Right kidney (tissue), 9 donors: ENCODE measurements around the gene CACNG7.
"Not testable (repeated sequence)": the region's sequence is repeated elsewhere in the genome, so short reads cannot be mapped to it uniquely, and the experiment has no call there.

ENCODE experiments used
- DNase-seq: peaks from one replicate; pipeline ENCODE4 v3.0.0-alpha.2; 2016
- long read RNA-seq, 8 donors: transcript quantifications; one replicate each; lab custom pipeline, GENCODE V29; 2026

Gene CACNG7
- long read RNA-seq, donor 1, partial matches to known transcripts = 0 of 2 reads
- long read RNA-seq, donor 1, other reads (novel, unspliced or antisense) = 0 of 2 reads
- long read RNA-seq, donor 2, partial matches to known transcripts = 0 of 1 reads
- long read RNA-seq, donor 2, other reads (novel, unspliced or antisense) = 0 of 1 reads
- long read RNA-seq, donor 3 = 0 reads
- long read RNA-seq, donor 4 = 0 reads
- long read RNA-seq, donor 5 = 0 reads
- long read RNA-seq, donor 6 = 0 reads
- long read RNA-seq, donor 7 = 0 reads
- long read RNA-seq, donor 8 = 0 reads

- DNase-seq = no peak
These were observed at the start of gene CACNG7 for GRCh38 chr19:53908935-53909415. CACNG7 (plus strand) TSS chr19:53909278; CDS start chr19:53912832, 3,554 bp downstream.

- no peak for DNase-seq
These were observed 44.7 kb upstream of the CACNG7 start for GRCh38 chr19:53864308-53864836.

- no peak for DNase-seq
These were observed 43.6 kb upstream of the CACNG7 start for GRCh38 chr19:53865523-53865917.

DNA sequence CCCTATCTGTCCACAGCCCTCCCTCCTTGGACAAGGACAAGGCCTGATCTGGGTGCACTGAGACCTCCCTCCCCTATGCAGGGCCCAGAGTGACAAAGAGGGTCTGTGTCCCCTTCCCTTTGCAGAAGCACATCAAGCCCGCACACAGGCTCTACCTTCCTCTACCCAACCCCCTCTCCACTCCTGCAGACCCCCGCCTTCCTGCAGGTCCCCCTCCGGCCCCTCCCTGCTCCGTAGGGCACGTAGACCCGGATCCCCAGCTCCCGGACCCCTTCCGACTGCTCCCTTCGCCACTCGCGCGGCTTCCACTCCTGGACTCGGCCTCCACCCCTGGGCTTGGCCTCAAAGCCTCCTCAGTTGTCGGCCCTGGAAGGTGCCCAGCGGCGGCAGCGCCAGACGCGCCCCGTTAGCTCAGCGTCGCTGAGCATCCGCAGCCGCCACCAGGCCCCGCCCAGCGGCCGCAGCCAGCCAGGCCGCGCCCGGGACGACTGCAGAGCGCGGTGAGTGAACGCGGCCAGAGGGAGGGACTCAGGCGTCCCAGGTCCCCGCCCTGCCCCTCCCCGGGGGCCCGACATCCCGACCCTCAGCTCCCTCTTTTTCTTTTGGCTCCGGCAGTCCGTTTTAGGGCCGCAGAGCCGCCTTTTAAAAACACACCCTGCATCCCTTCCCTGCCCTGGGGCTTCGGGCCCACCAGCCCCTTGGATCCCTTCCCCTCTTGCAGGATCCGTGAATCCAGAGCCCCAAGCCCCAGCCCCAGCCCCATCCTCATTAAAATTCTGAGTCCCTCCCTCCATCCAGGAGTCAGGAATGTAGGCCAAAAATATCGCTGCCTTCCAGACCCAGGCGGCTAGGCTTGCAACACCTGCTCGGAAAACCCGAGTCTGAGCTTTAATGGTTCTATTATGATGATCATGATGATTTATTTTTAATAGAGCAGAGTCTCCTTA, 42.9 kb upstream of the CACNG7 start:
- peak; percentile 90 for DNase-seq

DNA sequence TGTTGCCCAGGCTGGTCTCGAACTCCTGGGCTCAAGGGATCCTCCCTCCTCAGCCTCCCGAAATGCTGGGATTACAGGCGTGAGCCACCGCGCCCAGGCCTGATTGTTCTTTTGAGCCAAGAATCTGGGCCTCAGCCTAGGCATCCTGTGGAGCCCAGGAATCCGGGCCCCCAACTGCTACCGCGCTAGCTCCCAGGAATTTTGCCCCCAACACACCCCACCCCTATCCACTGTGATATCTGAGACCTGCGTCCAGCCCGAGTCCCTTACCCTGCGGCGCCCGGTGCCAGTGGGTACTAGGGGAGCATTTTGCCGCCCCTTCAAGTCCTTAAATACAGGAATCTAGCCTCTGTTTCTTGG, 42.2 kb upstream of the CACNG7 start:
- DNase-seq = no peak

GRCh38 chr19:53867225-53868090, 41.6 kb upstream of the CACNG7 start, which contains the start of gene MYADM:
MYADM (plus strand) TSS chr19:53867883; CDS start chr19:53873530, 5,647 bp downstream.
- peak; percentile 92 for DNase-seq

- peak; percentile 77 for DNase-seq
These were observed 40.8 kb upstream of the CACNG7 start for GRCh38 chr19:53868091-53868891.

DNA sequence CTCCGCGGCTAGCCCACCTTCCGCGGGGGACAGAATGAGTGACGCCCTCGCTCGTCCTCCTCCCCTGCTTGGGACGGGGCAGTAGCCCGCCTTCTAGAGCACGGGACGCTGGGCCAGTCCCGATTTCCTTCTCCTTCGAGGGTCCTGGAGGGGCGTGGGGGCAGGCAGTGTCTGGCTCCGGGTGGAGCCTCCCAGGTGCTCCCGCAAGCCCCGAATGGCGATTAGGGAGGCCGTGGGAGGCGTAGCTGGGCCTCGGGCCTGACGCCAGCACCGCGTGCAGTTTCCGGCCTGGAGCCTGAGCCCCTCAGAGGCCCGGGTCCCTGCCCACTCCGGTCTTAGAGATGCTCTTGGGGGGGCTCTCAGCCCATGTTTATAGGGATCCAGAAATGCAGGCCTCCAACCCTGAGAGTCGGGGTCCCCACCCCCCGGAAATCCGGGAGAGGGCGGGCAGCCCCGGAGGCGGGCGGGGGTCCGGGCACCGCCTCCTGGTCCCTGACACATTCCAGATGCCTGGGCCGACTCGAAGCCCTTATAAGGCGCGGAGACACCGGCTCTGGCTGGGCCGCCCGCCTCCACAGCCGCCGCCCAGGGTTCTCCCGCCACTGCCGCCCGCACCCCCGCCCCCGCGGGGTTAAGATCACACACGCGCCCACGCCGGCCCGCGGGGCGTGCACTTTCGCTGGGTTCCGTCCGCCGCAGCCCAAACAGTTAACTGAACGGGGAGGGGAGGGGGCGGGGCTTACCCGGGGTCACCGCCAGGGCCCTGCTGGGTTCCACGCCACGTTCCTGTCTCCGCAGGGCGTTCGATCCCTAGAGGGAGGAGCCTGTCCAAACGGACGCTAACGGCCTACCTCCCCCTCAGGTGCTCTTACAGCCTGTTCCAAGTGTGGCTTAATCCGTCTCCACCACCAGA, 39.9 kb upstream of the CACNG7 start:
- DNase-seq = peak; percentile 95

DNA sequence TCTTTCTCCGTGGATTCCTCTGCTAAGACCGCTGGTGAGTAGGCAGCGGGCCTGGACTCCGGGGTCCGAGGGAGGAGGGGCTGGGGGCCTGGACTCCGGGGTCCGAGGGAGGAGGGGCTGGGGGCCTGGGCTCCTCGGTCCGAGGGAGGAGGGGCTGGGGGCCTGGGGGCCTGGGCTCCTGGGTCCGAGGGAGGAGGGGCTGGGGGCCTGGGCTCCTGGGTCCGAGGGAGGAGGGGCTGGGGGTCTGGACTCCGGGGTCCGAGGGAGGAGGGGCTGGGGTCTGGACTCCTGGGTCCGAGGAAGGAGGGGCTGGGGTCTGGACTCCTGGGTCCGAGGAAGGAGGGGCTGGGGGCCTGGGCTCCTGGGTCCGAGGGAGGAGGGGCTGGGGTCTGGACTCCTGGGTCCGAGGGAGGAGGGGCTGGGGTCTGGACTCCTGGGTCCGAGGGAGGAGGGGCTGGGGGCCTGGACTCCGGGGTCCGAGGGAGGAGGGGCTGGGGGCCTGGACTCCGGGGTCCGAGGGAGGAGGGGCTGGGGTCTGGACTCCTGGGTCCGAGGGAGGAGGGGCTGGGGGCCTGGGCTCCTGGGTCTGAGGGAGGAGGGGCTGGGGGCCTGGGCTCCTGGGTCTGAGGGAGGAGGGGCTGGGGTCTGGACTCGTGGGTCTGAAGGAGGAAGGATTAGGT, 39.1 kb upstream of the CACNG7 start:
- not testable (repeated sequence) for DNase-seq

DNA sequence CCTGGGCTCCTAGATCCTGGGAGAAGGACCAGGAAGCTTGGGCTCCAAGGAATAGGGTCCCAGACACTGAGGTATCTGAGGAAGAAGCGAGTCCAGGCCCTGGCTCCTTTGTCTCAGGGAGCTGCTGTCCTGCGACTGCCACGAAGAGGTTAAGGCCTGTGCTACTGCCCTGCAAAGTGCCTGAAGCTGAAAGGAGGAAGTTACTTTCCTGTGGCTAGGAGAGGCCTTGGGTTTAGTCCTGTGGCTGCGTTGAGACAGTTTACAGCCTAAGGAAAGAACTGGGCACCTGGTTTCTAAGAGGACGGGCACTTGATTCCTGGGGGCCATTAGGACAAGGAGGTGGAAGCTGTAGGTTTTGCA, 38.6 kb upstream of the CACNG7 start:
- DNase-seq = no peak

- DNase-seq = no peak
These were observed 37.6 kb upstream of the CACNG7 start for GRCh38 chr19:53871454-53871853.

- no peak for DNase-seq
These were observed 36.3 kb upstream of the CACNG7 start for GRCh38 chr19:53872762-53873161.

DNA sequence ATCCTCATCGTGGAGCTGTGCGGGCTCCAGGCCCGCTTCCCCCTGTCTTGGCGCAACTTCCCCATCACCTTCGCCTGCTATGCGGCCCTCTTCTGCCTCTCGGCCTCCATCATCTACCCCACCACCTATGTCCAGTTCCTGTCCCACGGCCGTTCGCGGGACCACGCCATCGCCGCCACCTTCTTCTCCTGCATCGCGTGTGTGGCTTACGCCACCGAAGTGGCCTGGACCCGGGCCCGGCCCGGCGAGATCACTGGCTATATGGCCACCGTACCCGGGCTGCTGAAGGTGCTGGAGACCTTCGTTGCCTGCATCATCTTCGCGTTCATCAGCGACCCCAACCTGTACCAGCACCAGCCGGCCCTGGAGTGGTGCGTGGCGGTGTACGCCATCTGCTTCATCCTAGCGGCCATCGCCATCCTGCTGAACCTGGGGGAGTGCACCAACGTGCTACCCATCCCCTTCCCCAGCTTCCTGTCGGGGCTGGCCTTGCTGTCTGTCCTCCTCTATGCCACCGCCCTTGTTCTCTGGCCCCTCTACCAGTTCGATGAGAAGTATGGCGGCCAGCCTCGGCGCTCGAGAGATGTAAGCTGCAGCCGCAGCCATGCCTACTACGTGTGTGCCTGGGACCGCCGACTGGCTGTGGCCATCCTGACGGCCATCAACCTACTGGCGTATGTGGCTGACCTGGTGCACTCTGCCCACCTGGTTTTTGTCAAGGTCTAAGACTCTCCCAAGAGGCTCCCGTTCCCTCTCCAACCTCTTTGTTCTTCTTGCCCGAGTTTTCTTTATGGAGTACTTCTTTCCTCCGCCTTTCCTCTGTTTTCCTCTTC, 35.1 kb upstream of the CACNG7 start:
- DNase-seq = no peak

DNA sequence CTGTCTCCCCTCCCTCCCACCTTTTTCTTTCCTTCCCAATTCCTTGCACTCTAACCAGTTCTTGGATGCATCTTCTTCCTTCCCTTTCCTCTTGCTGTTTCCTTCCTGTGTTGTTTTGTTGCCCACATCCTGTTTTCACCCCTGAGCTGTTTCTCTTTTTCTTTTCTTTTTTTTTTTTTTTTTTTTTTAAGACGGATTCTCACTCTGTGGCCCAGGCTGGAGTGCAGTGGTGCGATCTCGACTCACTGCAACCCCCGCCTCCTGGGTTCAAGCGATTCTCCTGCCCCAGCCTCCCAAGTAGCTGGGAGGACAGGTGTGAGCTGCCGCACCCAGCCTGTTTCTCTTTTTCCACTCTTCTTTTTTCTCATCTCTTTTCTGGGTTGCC, 34.5 kb upstream of the CACNG7 start:
- DNase-seq = no peak

- DNase-seq = no peak
These were observed 33.3 kb upstream of the CACNG7 start for GRCh38 chr19:53875602-53876325.

DNA sequence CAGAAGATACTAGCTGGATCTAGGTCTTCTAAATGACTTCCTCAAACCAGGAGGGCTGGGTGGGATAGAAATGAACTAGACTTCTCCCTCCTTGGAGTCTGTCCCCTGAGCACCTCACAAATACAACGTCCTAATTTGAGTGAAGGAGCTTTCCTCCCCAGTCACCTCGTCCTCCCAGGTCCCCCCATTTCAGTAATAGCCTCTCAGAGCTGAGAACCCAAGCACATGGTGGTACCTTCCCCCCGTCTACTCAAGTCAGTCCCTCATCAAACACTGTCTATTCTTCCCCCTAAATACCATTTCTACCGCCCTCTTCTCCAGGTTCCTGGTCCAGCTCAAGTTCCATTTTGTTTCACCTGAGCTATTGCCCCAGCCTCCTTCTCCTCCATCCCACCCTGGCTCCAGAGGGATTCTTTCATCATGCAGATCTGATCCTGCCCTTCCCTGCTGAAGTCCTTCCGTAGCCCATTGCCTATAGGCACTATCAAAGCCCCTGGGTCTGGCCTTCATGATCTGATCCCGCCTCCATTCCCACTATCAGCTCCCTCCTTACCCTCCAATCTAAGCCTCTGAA, 32.3 kb upstream of the CACNG7 start:
- DNase-seq = no peak

DNA sequence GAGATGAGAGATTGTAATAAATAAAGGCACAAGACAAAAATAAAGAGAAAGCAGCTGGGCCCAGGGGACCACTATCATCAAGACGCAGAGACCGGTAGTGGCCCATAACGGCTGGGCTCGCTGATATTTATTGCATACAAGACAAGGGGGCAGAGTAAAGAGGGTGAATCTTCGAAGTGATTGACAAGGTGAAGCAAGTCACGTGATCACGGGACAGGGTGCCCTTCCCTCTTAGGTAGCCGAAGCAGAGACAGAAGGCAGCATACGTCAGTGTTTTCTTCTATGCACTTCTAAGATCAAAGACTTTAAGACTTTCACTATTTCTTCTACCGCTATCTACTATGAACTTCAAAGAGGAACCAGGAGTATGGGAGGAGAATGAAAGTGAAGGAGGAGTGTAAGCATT, 31.7 kb upstream of the CACNG7 start:
- DNase-seq = no peak

DNA sequence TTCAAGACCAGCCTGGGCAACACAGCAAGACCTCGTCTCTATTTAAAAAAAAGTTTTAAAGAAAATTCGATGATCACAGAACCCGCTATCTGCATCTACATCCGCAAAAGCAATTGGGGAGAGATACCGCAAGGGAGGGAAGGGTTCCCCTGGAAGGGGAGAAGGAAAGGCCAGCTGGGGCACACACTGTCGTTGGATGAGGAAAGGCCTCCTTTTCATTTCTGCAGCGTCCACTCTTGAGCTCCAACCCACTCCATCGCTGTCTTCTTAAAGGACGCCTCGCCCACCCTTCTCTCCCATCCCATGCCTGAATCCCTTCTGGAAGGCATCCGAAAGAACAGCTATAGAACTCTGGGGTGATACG, 30.3 kb upstream of the CACNG7 start:
- no peak for DNase-seq
